ENCODE measurements around the gene EDC3. TPM values are rescaled to one million over a fixed set of nuclear protein-coding genes. Genes with fewer than 3 reads are reported as not detected.

Gene EDC3
- total RNA-seq, 2 experiments from 2014 or later, result 11.0 to 11.1 TPM

- Mint-ChIP-seq H3K9me3 (no peaks in the 10 kb centered on the region), H3K36me3 (ENCODE audit: low read depth) (peaks cover 40% of the 10 kb centered on the region), H3K4me3 (peak overlapping the region; percentile 94), H3K27me3 (no peaks in the 10 kb centered on the region), H3K4me1 (ENCODE audit: low read depth) (peaks cover 36% of the 10 kb centered on the region), H3K27ac (peak overlapping the region; percentile 99)
- no peaks in the 10 kb centered on the region for H3K9me3 ChIP-seq (ENCODE audit: control insufficient read depth in 1 of 2, insufficient read depth in 1 of 2, low read length in 2 of 2)
- ChIA-PET CTCF (interaction anchor here (0.6 to 1.1 kb wide), 4 partner anchors 17 to 287 kb away, joined by 3 to 4 read pairs (median 3); no protein-coding TSS in a partner anchor), POLR2A (interaction anchor here (0.6 to 5.6 kb wide), 27 partner anchors 12 to 1025 kb away, joined by 3 to 61 read pairs (median 6); partner anchors contain the start of genes ARID3B, COX5A, CSK and CYP1A1)
- TF ChIP-seq CTCF (IDR thresholded peaks at IDR 0.05), result no peak
- DNase-seq (peak in 13 of 14 experiments; percentile 78 to 98 (median 88)), ATAC-seq (ENCODE audit: poor library complexity) (peak; percentile 65)
- intact Hi-C loops (cut with DNase I, micrococcal nuclease), result loop anchor here (1.0 to 10.0 kb wide), 11 partner anchors 73 to 1030 kb away; partner anchors contain the start of genes ARID3B (in 2 of the 2), PML (in 2 of the 2), STOML1 (in 2 of the 2) and C15orf39 (in 1 of the 2)
- peak overlapping the region; percentile 82 for H3K4me3 ChIP-seq (ENCODE audit: low read length)
- H3K4me1 ChIP-seq (ENCODE audit: insufficient read depth, low read length), result peaks cover 55% of the 10 kb centered on the region
- H3K36me3 ChIP-seq (ENCODE audit: insufficient read depth, low read length), result peaks cover 15% of the 10 kb centered on the region
- H3K27ac ChIP-seq (ENCODE audit: low read depth in 1 of 2, low read length in 2 of 2), result peak overlapping the region; percentile 95
- no peaks in the 10 kb centered on the region for H3K27me3 ChIP-seq (ENCODE audit: control insufficient read depth in 1 of 2, insufficient read depth in 2 of 2, low read length in 2 of 2)
Observed at GRCh38 chr15:74614744-74615507, 80.9 kb downstream of the EDC3 start.

GRCh38 chr15:74613953-74614743 is 81.7 kb downstream of the EDC3 start:
- POLR2A ChIA-PET, result interaction anchor here (0.9 to 5.6 kb wide), 17 partner anchors 10 to 1026 kb away, joined by 3 to 61 read pairs (median 6); partner anchors contain the start of genes ARID3B, COX5A, CSK and EDC3
- TF ChIP-seq CTCF (IDR thresholded peaks at IDR 0.05), result no peak
- Histone ChIP-seq H3K27me3 (ENCODE audit: control insufficient read depth in 1 of 2, insufficient read depth in 2 of 2, low read length in 2 of 2) (no peaks in the 10 kb centered on the region), H3K4me1 (ENCODE audit: insufficient read depth, low read length) (peaks cover 47% of the 10 kb centered on the region), H3K9me3 (ENCODE audit: control insufficient read depth in 1 of 2, insufficient read depth in 1 of 2, low read length in 2 of 2) (no peaks in the 10 kb centered on the region), H3K36me3 (ENCODE audit: insufficient read depth, low read length) (peaks cover 8% of the 10 kb centered on the region), H3K4me3 (ENCODE audit: low read length) (peak overlapping the region; percentile 82), H3K27ac (ENCODE audit: low read depth in 1 of 2, low read length in 2 of 2) (peak overlapping the region; percentile 44 to 95)
- Mint-ChIP-seq H3K27ac (peak overlapping the region; percentile 99), H3K4me1 (ENCODE audit: low read depth) (peaks cover 28% of the 10 kb centered on the region), H3K4me3 (peak overlapping the region; percentile 76), H3K27me3 (no peaks in the 10 kb centered on the region), H3K9me3 (no peaks in the 10 kb centered on the region), H3K36me3 (ENCODE audit: low read depth) (peaks cover 32% of the 10 kb centered on the region)
- CTCF ChIA-PET, result interaction anchor here (0.6 to 1.2 kb wide), 5 partner anchors 11 to 288 kb away, joined by 3 to 4 read pairs (median 3); no protein-coding TSS in a partner anchor
- ATAC-seq (ENCODE audit: poor library complexity) (no peak), DNase-seq (peak in 1 of 14 experiments; percentile 81)
- intact Hi-C loops (cut with DNase I, micrococcal nuclease), result loop anchor here (1.0 to 10.0 kb wide), 9 partner anchors 15 to 1031 kb away; partner anchors contain the start of genes ARID3B (in 2 of the 2), PML (in 2 of the 2), STOML1 (in 2 of the 2) and IMP3 (in 1 of the 2)
